CD4-positive, alpha-beta memory T cell (primary cell): ENCODE measurements around the gene ZRANB3. TPM values are rescaled to one million over a fixed set of nuclear protein-coding genes. Genes with fewer than 3 reads are reported as not detected.
"Not testable (repeated sequence)": the region's sequence is repeated elsewhere in the genome, so short reads cannot be mapped to it uniquely, and the experiment has no call there.

Experiments
- CTCF ChIA-PET: fragments of 350-600 bp; sonication (Branson Sonifier 250); formaldehyde crosslinking; loops from one replicate; lab custom pipeline; 2021; ENCODE audit warnings: inconsistent platforms; ENCODE audit not compliant: partially characterized antibody; lab: Charles Lee
- POLR2A ChIA-PET: fragments of 350-600 bp; sonication (Branson Sonifier 250); formaldehyde crosslinking; loops from one replicate; lab custom pipeline; 2021; ENCODE audit not compliant: partially characterized antibody; lab: Charles Lee
- DNase-seq, 5 donors: peaks; one replicate each; pipeline versions ENCODE4 v3.0.0 to v3.0.0-alpha.2; 2020 to 2022; ENCODE audit warnings: mixed read lengths in 1 of 5
- H3K27ac ChIP-seq: one replicate; pipeline ENCODE4 v1.7.0; 2013; ENCODE audit warnings: low read depth, low read length
- H3K27me3 ChIP-seq: 2 replicates; pipeline ENCODE4 v1.7.0; 2013; ENCODE audit warnings: mild to moderate bottlenecking, low read length, moderate library complexity; ENCODE audit not compliant: insufficient read depth
- H3K36me3 ChIP-seq: 2 replicates; pipeline ENCODE4 v1.7.0; 2013; ENCODE audit warnings: mild to moderate bottlenecking, low read length, moderate library complexity; ENCODE audit not compliant: insufficient read depth
- H3K4me1 ChIP-seq: 2 replicates; pipeline ENCODE4 v1.7.0; 2013; ENCODE audit warnings: mild to moderate bottlenecking, low read length, moderate library complexity; ENCODE audit not compliant: insufficient read depth
- H3K4me3 ChIP-seq, 2 donors: one replicate each; pipeline ENCODE4 v1.7.0; 2013; ENCODE audit warnings: low read length in 2 of 2, mild to moderate bottlenecking in 1 of 2
- H3K9me3 ChIP-seq, 2 donors: one replicate each; pipeline ENCODE4 v1.7.0; 2013; ENCODE audit warnings: low read length in 2 of 2, control low read depth in 1 of 2; ENCODE audit not compliant: control insufficient read depth in 1 of 2
- H3K27ac Mint-ChIP-seq, 7 donors: one replicate each; pipeline ENCODE4 v1.8.0; 2020 to 2021; ENCODE audit warnings: mixed read lengths in 7 of 7, mild to moderate bottlenecking in 6 of 7, inconsistent platforms in 3 of 7, moderate library complexity in 3 of 7
- H3K27me3 Mint-ChIP-seq, 2 donors: one replicate each; pipeline ENCODE4 v1.8.0; 2020 to 2021; ENCODE audit warnings: mixed read lengths in 2 of 2
- H3K36me3 Mint-ChIP-seq, 2 donors: one replicate each; pipeline ENCODE4 v1.8.0; 2020 to 2021; ENCODE audit warnings: mixed read lengths in 2 of 2, inconsistent platforms in 1 of 2, mild to moderate bottlenecking in 1 of 2
- H3K4me1 Mint-ChIP-seq, 4 donors: one replicate each; pipeline ENCODE4 v1.8.0; 2020 to 2021; ENCODE audit warnings: mixed read lengths in 4 of 4, mild to moderate bottlenecking in 1 of 4
- H3K4me3 Mint-ChIP-seq, 8 donors: one replicate each; pipeline ENCODE4 v1.8.0; 2020 to 2021; ENCODE audit warnings: mixed read lengths in 8 of 8, mild to moderate bottlenecking in 7 of 8, moderate library complexity in 6 of 8, inconsistent platforms in 3 of 8
- H3K9me3 Mint-ChIP-seq, 8 donors: one replicate each; pipeline ENCODE4 v1.8.0; 2020 to 2021; ENCODE audit warnings: mixed read lengths in 8 of 8, mild to moderate bottlenecking in 5 of 8, inconsistent platforms in 3 of 8, moderate library complexity in 1 of 8
- intact Hi-C: fragments of 100-400 bp; cut with micrococcal nuclease; formaldehyde crosslinking; loops from one replicate; pipeline ENCODE4 v1.15.1; 2023
- polyA plus RNA-seq, 2 donors: library from polyadenylated mRNA; unstranded; fragments of 300-500 nt; fragmentation: Illumina TruSeq; gene quantifications; one replicate each; pipeline ENCODE4 v1.2.3, GENCODE V29; 2021
- total RNA-seq, 2 experiments: library from RNA; stranded (reverse); gene quantifications; one replicate each; pipeline ENCODE4 v1.2.3, GENCODE V29; 2021

Gene ZRANB3
- total and polyA plus RNA-seq, 4 experiments from 2014 or later = 2.3 to 5.0 (median 3.4) TPM

DNA sequence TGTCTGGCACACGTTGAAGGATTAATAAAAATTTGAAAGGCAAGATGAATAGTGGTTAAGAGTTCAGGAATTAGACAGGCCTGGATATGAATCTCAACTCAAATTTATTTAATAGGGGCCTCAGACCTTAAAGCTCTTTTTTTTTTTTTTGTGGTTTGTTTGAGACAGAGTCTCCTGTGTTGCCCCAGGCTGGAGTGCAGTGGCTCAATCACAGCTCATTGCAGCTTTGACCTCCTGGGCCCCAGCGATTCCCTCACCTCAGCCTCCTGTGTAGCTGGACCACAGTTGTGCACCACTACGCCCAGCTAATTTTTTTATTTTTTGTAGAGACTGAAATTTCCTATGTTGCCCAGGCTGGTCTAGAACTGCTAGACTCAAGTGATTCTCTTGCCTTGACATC lies 3.0 kb downstream of the ZRANB3 start:
- ChIA-PET CTCF (no interaction called here), POLR2A (no interaction called here)
- intact Hi-C loops = no loop called here

GRCh38 chr2:135525786-135526185 lies 5.2 kb downstream of the ZRANB3 start:
- Histone ChIP-seq H3K27me3 (no peaks in the 10 kb centered on the region), H3K36me3 (no peaks in the 10 kb centered on the region), H3K4me3 (no peak overlapping the region), H3K27ac (no peak overlapping the region), H3K9me3 (no peaks in the 10 kb centered on the region), H3K4me1 (peaks cover 7% of the 10 kb centered on the region)
- Mint-ChIP-seq H3K27ac (no peak overlapping the region), H3K27me3 (no peaks in the 10 kb centered on the region), H3K9me3 (peaks cover 0 to 2% (median 0%) of the 10 kb centered on the region in 8 donors), H3K4me1 (no peaks in the 10 kb centered on the region), H3K36me3 (peaks cover 0 to 3% of the 10 kb centered on the region in 2 donors), H3K4me3 (no peak overlapping the region)
- ChIA-PET CTCF (no interaction called here), POLR2A (no interaction called here)
- DNase-seq = no peak
- intact Hi-C loops = no loop called here

More for the DNA sequence above, 3.0 kb downstream of the ZRANB3 start:
- H3K27me3 Mint-ChIP-seq = no peaks in the 10 kb centered on the region
- Histone ChIP-seq H3K27ac (no peak overlapping the region), H3K4me1 (peaks cover 13% of the 10 kb centered on the region), H3K4me3 (no peak overlapping the region), H3K27me3 (no peaks in the 10 kb centered on the region), H3K36me3 (no peaks in the 10 kb centered on the region), H3K9me3 (no peaks in the 10 kb centered on the region)
- H3K4me1 Mint-ChIP-seq = peaks cover 7 to 11% (median 9%) of the 10 kb centered on the region in 4 donors
- DNase-seq = no peak
- H3K36me3 Mint-ChIP-seq = peaks cover 0 to 3% of the 10 kb centered on the region in 2 donors
- H3K9me3 Mint-ChIP-seq = no peaks in the 10 kb centered on the region
- peak overlapping the region in 1 of 8 donors; percentile 58 for H3K4me3 Mint-ChIP-seq
- no peak overlapping the region for H3K27ac Mint-ChIP-seq

- H3K36me3 ChIP-seq = no peaks in the 10 kb centered on the region
- intact Hi-C loops = no loop called here
- no peak overlapping the region for H3K4me3 ChIP-seq
- H3K4me3 Mint-ChIP-seq = no peak overlapping the region
- H3K27ac Mint-ChIP-seq = no peak overlapping the region
- ChIA-PET CTCF (no interaction called here), POLR2A (no interaction called here)
- peaks cover 0 to 4% of the 10 kb centered on the region in 2 donors for H3K9me3 ChIP-seq
- H3K36me3 Mint-ChIP-seq = peaks cover 3 to 13% of the 10 kb centered on the region in 2 donors
- peaks cover 0 to 17% (median 3%) of the 10 kb centered on the region in 8 donors for H3K9me3 Mint-ChIP-seq
- no peaks in the 10 kb centered on the region for H3K27me3 ChIP-seq
- H3K4me1 Mint-ChIP-seq = peaks cover 0 to 1% (median 0%) of the 10 kb centered on the region in 4 donors
- H3K4me1 ChIP-seq = no peaks in the 10 kb centered on the region
- DNase-seq = no peak
- H3K27ac ChIP-seq = no peak overlapping the region
- no peaks in the 10 kb centered on the region for H3K27me3 Mint-ChIP-seq
Measured at GRCh38 chr2:135512099-135512498, 18.9 kb downstream of the ZRANB3 start.

- no peak for DNase-seq
- intact Hi-C loops = no loop called here
- Mint-ChIP-seq H3K4me1 (peaks cover 0 to 1% (median 0%) of the 10 kb centered on the region in 4 donors), H3K9me3 (peaks cover 0 to 18% (median 3%) of the 10 kb centered on the region in 8 donors), H3K4me3 (peak overlapping the region in 1 of 8 donors; percentile 10), H3K36me3 (peaks cover 3 to 19% of the 10 kb centered on the region in 2 donors), H3K27me3 (no peaks in the 10 kb centered on the region), H3K27ac (no peak overlapping the region)
- H3K36me3 ChIP-seq = no peaks in the 10 kb centered on the region
- H3K4me1 ChIP-seq = no peaks in the 10 kb centered on the region
- ChIA-PET CTCF (no interaction called here), POLR2A (no interaction called here)
- no peaks in the 10 kb centered on the region for H3K9me3 ChIP-seq
- H3K27ac ChIP-seq = no peak overlapping the region
- H3K4me3 ChIP-seq = no peak overlapping the region
- no peaks in the 10 kb centered on the region for H3K27me3 ChIP-seq
Measured at GRCh38 chr2:135510577-135510976, 20.4 kb downstream of the ZRANB3 start.

GRCh38 chr2:135504811-135505210 lies 26.2 kb downstream of the ZRANB3 start:
- H3K36me3 ChIP-seq = no peaks in the 10 kb centered on the region
- H3K4me3 ChIP-seq = no peak overlapping the region
- no peaks in the 10 kb centered on the region for H3K4me1 ChIP-seq
- CTCF ChIA-PET = interaction anchor here (1.4 kb wide), 1 partner anchor 31 kb away, joined by 3 read pairs; no protein-coding TSS in a partner anchor
- Mint-ChIP-seq H3K9me3 (peaks cover under 1 to 10% (median 6%) of the 10 kb centered on the region in 8 donors), H3K4me1 (peaks cover 0 to 1% (median under 1%) of the 10 kb centered on the region in 4 donors), H3K4me3 (no peak overlapping the region), H3K36me3 (peaks cover 12 to 46% of the 10 kb centered on the region in 2 donors), H3K27me3 (no peaks in the 10 kb centered on the region), H3K27ac (no peak overlapping the region)
- POLR2A ChIA-PET = no interaction called here
- no peaks in the 10 kb centered on the region for H3K9me3 ChIP-seq
- intact Hi-C loops = no loop called here
- no peak for DNase-seq
- no peaks in the 10 kb centered on the region for H3K27me3 ChIP-seq
- H3K27ac ChIP-seq = no peak overlapping the region

DNA sequence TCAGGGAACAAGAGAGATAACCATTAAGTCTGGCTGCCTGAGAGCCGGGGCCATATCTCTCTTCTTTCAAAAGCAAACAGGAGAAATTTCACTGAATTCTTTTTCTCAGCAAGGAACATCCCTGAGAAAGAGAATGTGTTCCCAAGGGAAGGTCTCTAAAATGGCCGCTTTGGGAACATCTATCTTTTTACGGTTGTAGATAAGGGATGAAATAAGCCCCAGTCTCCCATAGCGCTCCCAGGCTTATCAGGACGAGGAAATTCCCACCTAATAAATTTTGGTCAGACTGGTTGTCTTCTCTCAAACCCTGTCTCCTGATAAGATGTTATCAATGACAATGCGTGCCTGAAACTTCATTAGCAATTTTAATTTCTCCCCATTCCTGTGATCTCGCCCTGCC lies 32.4 kb downstream of the ZRANB3 start:
- DNase-seq, H3K4me3 ChIP-seq, H3K27ac ChIP-seq, H3K27ac Mint-ChIP-seq, CTCF ChIA-PET, H3K4me3 Mint-ChIP-seq, POLR2A ChIA-PET, H3K9me3 ChIP-seq, intact Hi-C loops, H3K27me3 Mint-ChIP-seq, H3K4me1 Mint-ChIP-seq, H3K4me1 ChIP-seq, H3K36me3 ChIP-seq, H3K27me3 ChIP-seq: not testable (repeated sequence)
- Mint-ChIP-seq H3K36me3 (peaks cover 30 to 55% of the 10 kb centered on the region in 2 donors), H3K9me3 (peaks cover 2 to 37% (median 25%) of the 10 kb centered on the region in 8 donors)

GRCh38 chr2:135494917-135495316 lies 36.1 kb downstream of the ZRANB3 start:
- H3K27ac Mint-ChIP-seq = no peak overlapping the region
- POLR2A ChIA-PET = no interaction called here
- DNase-seq = no peak
- peaks cover 2 to 36% (median 22%) of the 10 kb centered on the region in 8 donors for H3K9me3 Mint-ChIP-seq
- peaks cover 0 to 1% (median 0%) of the 10 kb centered on the region in 4 donors for H3K4me1 Mint-ChIP-seq
- intact Hi-C loops = no loop called here
- Histone ChIP-seq H3K4me3 (no peak overlapping the region), H3K36me3 (no peaks in the 10 kb centered on the region), H3K4me1 (no peaks in the 10 kb centered on the region), H3K27me3 (no peaks in the 10 kb centered on the region), H3K9me3 (no peaks in the 10 kb centered on the region), H3K27ac (no peak overlapping the region)
- H3K4me3 Mint-ChIP-seq = no peak overlapping the region
- CTCF ChIA-PET = no interaction called here
- H3K36me3 Mint-ChIP-seq = peaks cover 34 to 39% of the 10 kb centered on the region in 2 donors
- no peaks in the 10 kb centered on the region for H3K27me3 Mint-ChIP-seq
